GM11168 (cell line): Measurements from ENCODE around the gene LPAR1.

Experiments
- in situ Hi-C: fragments of 300-500 bp; cut with MboI; formaldehyde crosslinking; loops from one replicate; pipeline ENCODE4 v1.12.0; 2022; ENCODE audit warnings: low sequenced_read_pairs; ENCODE audit not compliant: unreplicated experiment

LPAR1 gene

GRCh38 chr9:110971234-110971633 is 67.0 kb downstream of the LPAR1 start:
- in situ Hi-C loops: no loop called here

DNA sequence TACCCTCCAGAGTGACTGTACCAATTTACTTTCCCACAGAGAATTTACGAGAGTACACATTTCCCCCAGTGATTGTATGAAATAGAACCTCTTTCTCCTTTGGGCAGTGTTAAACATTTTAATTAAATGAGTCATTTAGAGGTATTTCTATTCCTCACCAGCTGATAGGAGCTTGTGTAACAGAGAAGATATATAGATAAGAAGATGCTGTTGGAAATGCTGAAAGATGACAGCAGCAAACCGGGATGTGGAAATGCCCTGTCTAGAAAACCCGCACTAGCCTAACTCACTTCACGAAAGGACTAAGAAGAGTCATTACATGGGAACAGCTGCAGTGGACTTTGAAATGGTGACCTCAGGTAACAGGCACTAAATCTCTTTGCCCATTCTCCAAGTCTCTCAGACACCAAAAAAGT is 68.3 kb downstream of the LPAR1 start:
- in situ Hi-C loops: no loop called here

- in situ Hi-C loops: no loop called here
Observed at GRCh38 chr9:110968096-110968495, 70.2 kb downstream of the LPAR1 start.

- in situ Hi-C loops: no loop called here
Observed at GRCh38 chr9:110967196-110967595, 71.1 kb downstream of the LPAR1 start.

- in situ Hi-C loops: no loop called here
Observed at GRCh38 chr9:110960288-110960687, 78.0 kb downstream of the LPAR1 start.

GRCh38 chr9:110958847-110959246 is 79.4 kb downstream of the LPAR1 start:
- in situ Hi-C loops: no loop called here

DNA sequence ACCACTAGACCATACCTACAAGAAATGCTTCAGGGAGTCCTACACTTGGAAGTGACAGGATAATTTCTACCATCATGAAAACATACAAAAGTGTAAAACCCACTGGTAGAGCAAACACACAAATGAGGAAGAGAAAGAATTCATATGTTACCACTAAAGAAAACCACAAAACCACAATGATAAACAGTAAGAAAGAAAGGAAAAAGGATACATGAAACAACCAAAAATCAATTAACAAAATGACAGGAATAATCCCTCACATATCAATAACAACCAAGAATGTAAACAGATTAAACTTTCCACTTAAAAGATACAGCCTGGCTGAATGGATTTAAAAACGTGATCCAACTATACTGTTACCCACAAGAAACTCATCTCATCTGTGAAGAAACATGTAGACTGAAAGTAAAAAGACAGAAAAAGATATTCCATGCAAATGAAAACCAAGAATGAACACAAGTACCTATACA is 83.4 kb downstream of the LPAR1 start:
- in situ Hi-C loops: no loop called here

DNA sequence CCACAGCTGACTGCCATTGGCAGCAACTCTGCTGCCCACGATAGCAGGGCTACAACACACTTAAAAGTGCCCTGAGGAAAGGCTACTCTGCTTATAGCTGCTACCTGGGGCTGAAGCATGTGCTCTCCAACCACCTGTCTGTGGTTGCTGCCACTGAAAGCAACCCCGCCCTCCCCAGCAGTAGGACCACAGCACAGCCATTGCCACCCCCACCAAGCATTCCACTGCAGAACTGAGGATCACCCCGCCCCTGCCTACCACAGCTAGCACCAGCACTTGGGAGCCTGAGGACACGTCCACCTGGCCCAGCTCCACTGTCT is 85.8 kb downstream of the LPAR1 start:
- in situ Hi-C loops: no loop called here

GRCh38 chr9:110951805-110952539 is 86.3 kb downstream of the LPAR1 start:
- in situ Hi-C loops: no loop called here

DNA sequence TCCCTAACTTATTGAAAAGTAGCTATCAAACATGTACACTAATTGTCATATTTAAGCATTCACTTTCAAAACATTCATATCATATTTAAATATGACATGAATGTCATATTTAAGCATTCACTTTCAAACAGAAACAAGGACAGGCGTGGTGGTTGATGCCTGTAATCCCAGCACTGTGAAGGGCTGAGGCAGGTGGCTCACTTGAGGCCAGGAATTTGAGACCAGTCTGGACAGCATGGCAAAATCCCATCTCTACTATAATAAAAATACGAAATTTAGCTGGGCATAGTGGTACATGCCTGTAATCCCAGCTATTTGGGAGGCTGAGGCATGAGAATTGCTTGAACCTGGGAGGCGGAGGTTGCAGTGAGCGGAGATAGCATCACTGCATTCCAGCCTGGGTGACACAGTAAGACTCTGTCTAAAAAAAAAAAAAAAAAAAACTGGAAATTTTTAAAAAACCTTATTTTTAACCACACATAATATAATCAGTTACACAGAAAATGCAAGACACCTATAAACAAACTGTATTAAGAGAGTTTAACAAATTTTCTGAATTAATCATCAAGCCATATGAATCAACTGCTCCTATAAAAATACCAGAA is 88.1 kb downstream of the LPAR1 start:
- in situ Hi-C loops: no loop called here

- in situ Hi-C loops: no loop called here
Observed at GRCh38 chr9:110949081-110949480, 89.2 kb downstream of the LPAR1 start.

GRCh38 chr9:110947491-110948044 is 90.7 kb downstream of the LPAR1 start:
- in situ Hi-C loops: no loop called here

DNA sequence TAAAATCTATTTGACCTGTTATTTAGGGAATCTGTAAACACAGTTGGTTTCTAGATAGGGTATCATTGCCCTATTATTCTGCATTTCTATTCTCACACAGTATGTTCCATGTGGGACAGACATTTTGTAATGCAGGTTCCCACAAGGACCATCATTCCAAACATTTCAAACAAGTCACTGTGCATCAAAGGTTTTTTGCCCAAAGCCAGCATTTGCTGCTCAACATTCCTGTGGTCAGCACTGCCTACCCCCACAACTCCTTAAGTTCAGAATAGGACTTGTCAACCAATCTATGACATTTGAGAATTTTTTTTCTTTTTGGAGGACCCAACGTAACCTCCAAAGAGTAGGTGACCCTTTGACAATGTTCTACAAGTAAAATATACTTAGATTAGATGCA is 95.7 kb downstream of the LPAR1 start:
- in situ Hi-C loops: no loop called here

- in situ Hi-C loops: no loop called here
Observed at GRCh38 chr9:110940951-110941557, 97.2 kb downstream of the LPAR1 start.

DNA sequence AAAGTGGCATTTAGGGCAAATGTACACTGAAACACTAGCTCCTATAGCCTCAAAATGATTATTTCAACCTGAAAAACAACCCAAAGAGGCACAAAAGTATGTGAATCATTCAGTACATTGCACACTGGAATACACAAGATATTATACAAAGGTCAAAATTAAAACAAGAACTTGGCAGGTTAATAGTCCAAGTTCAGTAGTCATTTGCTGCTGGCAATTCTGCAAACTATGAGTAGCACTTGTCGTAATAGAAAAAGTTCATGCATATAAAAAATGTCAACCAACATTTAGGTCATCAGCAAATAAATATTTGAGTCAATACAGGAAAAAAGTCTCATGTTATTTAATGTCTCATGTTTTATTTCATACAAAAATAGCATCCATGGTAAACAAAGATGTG is 98.7 kb downstream of the LPAR1 start:
- in situ Hi-C loops: loop anchor here (10.0 kb wide), 1 partner anchor 135 kb away; no protein-coding TSS in a partner anchor

DNA sequence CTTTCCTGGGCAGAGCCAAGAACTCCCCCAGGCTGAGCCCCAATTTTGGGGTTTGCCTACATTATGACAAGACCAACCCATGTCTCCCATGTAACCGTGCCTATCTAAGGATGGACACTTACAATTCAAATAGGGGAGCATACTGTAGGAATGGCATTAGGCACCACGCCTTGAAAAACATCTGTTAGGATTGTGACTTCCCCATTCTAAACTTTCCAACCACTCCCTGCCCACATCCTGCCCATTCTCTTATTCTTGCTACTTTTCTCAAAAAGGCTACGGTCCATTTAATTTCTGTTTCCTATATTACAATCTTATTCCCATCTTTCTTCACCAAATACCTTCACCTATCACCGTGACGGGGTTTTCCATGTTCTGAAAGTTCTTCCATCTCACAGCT is 99.2 kb downstream of the LPAR1 start:
- in situ Hi-C loops: loop anchor here (10.0 kb wide), 1 partner anchor 134 kb away; no protein-coding TSS in a partner anchor

- in situ Hi-C loops: loop anchor here (10.0 kb wide), 1 partner anchor 133 kb away; no protein-coding TSS in a partner anchor
Observed at GRCh38 chr9:110938242-110938641, 100.0 kb downstream of the LPAR1 start.

GRCh38 chr9:110936719-110937452 is 101.4 kb downstream of the LPAR1 start:
- in situ Hi-C loops: loop anchor here (10.0 kb wide), 1 partner anchor 132 kb away; no protein-coding TSS in a partner anchor

- in situ Hi-C loops: loop anchor here (10.0 kb wide), 1 partner anchor 131 kb away; no protein-coding TSS in a partner anchor
Observed at GRCh38 chr9:110936237-110936636, 102.0 kb downstream of the LPAR1 start.

GRCh38 chr9:110935829-110936228 is 102.4 kb downstream of the LPAR1 start:
- in situ Hi-C loops: loop anchor here (10.0 kb wide), 1 partner anchor 131 kb away; no protein-coding TSS in a partner anchor
